ENCODE data around the gene NOL3.

DNA sequence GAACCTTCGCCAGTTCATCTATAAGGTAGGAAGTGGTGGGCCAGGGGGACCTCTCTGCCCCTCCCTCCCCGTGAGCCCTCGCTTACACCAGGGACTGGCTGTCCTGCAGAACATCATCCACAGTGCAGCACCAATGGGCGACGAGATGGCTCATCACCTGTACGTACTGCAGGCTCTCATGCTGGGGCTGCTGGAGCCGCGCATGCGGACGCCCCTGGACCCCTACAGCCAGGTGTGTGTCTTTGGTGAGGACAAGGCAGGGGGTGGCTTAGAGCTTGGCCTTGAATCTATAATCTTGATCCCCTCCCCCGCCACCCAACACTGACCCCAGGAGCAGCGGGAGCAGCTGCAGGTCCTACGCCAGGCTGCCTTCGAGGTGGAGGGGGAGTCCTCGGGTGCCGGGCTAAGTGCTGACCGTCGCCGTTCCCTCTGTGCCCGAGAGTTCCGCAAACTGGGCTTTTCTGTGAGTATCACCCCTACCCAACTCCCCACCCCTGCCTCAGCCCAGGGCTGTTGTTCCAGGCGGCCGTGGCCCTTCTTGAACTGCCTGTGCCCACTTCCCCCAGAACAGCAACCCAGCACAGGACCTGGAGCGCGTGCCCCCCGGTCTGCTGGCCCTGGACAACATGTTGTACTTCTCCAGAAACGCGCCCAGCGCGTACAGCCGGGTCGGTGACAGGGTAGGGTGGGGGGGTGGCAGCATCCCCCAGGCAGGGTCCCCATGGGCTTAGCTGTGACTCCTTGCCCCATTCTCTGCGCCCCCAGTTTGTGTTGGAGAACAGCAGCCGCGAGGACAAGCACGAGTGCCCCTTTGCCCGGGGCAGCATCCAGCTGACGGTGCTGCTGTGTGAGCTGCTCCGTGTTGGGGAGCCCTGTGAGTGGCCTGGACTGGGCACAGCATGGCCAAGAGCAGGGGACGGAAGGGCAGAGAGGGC, 31.3 kb downstream of the NOL3 start:
- TF ChIP-seq, protein P1, sequence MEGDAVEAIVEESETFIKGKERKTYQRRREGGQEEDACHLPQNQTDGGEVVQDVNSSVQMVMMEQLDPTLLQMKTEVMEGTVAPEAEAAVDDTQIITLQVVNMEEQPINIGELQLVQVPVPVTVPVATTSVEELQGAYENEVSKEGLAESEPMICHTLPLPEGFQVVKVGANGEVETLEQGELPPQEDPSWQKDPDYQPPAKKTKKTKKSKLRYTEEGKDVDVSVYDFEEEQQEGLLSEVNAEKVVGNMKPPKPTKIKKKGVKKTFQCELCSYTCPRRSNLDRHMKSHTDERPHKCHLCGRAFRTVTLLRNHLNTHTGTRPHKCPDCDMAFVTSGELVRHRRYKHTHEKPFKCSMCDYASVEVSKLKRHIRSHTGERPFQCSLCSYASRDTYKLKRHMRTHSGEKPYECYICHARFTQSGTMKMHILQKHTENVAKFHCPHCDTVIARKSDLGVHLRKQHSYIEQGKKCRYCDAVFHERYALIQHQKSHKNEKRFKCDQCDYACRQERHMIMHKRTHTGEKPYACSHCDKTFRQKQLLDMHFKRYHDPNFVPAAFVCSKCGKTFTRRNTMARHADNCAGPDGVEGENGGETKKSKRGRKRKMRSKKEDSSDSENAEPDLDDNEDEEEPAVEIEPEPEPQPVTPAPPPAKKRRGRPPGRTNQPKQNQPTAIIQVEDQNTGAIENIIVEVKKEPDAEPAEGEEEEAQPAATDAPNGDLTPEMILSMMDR (conservative IDR thresholded peaks at IDR 0.05) = no peak
- TF ChIP-seq EZH2 (IDR thresholded peaks at IDR 0.05; ENCODE audit: low read depth) = no peak

All from PC-9 (cell line).